NCI-H446 treated with DMSO at 0.1 percent for 48 hours (cell line): ENCODE data around the gene VENTX.
"Not testable (repeated sequence)": the region's sequence is repeated elsewhere in the genome, so short reads cannot be mapped to it uniquely, and the experiment has no call there.

ENCODE experiments used
- DNase-seq: peaks from one replicate; lab custom pipeline; 2025; lab: John Stamatoyannopoulos, UW

Gene VENTX

DNA sequence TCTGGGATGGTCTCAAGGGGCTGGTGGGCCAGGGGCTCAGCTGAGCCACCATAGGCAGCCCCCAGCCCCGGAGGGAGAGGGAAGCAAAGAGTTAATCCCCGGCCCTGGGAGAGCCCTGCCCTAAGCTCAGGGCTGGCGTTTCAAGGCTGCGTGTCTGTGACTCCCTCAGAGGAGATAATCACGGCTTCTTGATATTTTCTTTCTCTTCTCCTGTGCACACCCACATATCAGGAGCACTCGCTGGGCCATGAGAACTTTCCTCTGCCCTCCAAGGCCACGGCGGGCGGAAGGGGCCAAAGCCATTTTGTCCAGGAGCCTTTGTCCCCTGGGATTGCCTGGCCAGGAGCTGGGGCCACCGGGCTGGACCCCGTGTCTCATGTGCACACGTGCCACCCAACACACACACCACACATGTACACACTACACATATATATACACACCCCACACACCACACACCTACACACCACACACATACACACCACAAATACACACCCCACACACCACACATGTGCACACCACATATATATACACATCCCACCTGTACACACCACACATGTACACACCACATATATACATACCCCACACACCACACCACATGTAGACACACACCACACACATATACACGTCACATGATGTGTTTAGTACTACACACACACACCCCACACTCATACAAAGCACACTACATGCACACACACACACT lies 16.9 kb downstream of the VENTX start:
- DNase-seq = no peak

DNA sequence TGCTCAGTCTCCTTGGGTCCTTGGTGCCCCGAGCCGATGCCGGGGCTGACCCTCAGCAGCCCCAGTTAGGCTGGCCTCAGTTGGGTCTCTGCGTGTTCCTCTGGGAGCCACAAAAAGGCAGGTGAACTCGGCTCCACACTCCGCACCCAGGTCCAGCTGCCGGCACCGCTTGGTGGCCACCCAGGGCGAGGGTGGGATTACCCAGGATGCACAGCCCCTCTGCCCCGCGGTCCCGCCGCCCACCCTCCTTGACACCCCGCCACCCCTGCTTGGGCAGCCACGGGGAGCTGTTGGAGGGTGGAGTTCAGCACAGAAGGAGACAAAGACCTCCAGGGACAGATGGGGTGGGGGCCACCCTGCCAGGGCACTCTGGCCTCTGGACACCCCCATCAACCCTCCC lies 17.7 kb downstream of the VENTX start:
- DNase-seq = no peak

DNA sequence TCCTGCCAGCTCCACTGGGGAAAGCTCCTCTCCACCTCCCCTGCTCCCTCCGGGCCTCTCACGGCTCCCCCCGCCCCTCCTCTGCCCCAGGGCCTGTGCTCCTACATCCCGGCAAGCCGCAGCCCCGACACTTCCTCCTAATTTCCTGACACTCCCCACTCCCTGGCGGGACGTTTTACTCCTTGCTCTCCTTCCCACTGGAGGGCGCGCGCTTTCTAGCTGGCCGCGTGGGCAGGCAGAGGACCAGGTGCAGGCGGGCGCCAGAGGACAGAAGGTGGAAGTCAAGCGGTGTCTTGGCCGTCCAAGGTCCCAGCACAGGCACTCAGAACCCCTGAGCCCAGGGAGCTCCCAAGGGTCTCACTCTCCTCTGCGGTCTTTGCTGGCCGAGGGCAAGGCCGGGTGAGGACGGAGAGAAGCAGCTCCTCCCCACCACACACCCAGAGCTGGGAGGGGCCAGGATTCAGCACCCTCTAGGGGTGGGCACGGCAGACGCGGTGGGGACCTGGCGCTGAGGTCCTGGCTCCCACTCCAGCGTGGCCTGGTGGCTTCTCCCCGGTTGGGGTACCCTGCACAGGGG lies 19.9 kb downstream of the VENTX start:
- no peak for DNase-seq

DNA sequence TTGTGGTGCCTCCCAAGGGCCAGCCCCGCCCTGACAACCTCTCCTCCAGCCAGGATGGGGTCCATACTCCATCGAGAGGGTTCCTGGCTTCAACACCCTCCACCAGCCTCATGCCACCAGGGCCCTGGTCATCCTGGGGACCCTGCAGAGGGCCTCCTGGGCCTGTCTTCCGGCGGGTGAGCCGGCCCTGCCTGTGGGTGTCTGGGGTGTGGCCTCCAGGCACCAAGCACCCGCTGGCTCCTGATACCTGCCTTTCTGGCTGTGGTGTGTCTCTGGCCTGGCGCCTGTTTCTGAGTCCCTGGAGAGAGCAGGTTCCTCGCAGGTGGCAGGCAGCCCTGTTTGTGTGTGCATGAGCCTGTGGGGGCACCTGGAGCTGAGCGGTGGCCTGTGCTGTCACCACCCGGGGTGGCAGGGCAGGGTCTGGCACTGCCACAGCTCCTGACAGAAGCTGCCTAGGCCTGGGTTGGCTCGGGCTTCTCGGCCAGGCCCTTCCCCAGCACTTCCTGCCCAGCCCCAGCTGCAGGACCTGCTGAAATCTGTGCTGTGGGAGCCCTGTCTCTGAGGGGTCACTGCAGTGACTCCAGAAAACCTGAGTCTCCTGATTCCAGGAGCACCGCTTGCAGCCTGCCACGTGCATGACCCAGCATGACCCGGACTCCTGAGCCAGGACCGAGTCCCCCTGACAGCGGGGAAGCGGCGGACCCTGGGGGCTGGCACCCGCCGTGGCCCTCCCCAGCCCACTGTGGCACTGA lies 20.6 kb downstream of the VENTX start:
- no peak for DNase-seq

DNA sequence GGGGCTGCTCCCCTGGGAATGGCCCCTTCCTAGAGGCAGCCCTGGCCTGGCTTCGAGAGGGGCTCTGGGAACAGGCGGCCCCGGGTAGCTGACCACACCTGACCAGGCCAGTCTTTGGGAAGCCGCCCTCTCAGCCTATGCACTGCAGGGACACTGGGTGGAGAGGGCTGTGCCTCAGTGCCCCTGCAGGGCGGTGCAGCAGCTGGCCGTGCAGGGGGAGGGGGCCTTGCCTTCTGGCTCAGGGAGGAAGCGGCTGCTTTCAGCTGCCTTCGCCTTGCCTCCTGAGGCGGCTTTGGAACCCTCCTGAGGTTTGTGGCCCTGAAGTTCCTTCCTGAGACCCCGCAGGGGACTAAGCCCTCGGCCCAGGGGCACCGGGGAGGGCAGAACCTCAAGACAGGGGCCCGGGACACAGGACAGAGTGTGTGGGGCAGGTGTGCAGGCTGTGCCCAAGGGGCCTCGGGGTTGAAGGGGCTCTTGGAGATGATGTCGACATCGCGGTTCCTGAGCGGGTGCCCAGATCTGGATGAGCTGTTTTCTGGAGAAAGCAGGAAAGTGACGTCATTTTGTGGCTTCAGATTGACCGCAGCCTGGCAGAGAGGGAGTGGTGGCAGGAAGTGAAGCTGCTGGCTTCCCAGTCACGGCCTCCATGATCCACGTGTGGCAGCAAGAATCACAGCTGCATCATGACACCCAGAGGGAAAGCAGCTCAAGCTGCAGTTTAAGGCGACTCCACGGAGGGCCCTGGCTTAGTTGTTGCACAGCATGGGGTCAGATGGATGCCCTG lies 21.4 kb downstream of the VENTX start:
- DNase-seq = no peak

DNA sequence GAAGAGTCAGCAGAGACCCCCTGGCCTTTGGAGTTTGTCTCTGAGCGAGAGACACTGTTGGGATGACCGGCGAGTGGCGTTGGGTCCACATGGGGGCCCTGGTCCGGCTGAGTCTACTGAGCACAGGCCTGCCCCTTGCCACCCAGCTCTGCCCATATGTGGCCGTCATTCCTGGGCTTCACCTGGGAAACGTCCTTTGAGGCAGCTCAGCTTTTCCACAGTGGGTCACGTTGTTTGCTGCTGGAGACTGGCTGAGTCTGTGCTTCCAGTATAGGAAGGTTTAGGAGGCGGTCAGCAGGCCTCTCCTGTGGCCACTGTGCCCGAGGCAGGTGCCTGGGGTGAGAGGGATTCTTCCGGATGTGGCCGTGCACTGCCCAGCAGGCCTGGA lies 21.9 kb downstream of the VENTX start:
- DNase-seq = no peak

DNA sequence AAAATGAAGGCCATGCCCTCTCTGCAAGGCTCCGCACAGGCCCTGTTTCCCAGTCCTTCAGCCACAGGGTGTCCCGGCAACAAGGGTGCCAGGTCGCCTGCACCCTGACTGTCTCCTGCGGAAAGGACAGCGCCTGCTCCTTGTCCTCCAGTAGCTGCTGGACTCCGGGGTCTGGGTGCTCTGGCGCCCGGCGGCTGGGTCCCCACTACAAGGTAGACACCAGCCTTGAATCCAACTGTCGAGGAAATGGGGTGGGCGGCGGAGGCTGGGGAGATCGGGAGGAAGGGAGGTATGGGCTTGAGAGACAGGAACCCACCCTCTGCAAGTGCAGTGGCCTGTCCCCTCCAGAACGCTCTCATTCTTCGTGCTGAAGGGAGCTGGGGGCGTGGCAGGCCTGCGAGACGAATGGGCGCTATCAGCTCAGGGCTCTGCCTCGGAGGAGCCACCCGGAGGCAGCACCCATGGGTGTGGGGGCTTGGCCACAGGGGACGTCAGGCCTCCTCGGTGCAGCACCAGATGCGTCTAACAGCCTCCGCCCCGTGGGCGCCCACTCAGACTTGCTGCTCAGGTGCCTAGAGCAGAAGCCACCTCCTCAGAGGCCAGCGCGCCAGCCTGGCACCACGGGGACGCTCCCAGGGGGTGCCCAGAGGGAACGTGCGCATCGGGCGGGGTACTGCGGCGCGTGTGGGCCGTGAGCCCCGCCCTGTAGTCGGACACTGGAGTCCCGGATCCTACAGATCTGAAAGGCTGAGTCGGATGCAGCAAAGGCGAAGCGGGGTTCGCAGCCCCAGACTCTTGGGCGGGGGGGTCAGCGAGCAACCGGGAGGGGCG lies 23.5 kb downstream of the VENTX start:
- DNase-seq = no peak

DNA sequence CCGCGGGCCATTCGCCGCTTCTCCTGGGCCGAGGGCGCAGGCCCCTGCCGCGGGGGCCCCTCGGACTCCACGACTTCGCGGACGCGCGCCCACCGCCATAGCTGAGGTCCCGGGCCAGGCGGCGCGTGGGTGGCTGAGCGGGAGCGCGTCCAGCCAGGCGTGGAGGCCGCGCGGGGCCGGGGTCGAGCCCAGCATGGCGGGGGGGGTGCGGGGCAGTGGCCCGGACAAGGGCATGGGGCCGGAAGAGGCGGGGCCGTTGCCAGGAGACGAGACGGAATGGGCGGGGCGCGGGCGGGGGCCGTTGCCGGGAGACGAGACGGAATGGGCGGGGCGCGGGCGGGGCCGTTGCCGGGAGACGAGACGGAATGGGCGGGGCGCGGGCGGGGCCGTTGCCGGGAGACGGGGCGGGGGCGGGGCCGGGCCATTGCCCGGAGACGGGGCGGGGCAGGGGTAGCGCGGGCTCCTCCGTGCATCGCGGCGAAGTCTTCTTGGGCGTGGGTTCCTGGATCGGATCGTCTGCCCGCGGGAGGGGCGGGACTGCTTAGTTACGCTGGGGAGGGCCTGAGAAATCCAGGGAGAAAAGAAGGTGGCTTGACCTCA lies 24.2 kb downstream of the VENTX start:
- DNase-seq = peak; percentile 35

DNA sequence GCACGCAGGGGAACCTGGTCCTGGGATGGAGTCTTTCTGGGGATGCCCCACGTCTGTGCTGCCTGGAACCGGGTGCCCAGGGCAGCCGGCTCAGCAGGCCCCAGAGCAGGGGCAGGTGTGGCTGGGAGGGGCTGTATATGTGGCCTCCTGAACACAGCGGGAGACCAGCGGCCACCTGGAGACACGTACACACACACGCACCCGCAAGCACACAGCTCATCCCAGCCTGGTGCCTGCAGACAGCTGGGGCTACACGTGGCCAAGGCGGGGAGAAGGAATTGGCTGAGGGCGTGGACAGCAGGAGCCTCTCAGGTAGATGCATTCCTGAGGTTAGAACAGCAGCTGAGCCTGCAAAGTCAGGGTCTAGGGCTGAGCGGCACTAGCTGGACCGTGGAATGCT lies 25.0 kb downstream of the VENTX start:
- DNase-seq = no peak

DNA sequence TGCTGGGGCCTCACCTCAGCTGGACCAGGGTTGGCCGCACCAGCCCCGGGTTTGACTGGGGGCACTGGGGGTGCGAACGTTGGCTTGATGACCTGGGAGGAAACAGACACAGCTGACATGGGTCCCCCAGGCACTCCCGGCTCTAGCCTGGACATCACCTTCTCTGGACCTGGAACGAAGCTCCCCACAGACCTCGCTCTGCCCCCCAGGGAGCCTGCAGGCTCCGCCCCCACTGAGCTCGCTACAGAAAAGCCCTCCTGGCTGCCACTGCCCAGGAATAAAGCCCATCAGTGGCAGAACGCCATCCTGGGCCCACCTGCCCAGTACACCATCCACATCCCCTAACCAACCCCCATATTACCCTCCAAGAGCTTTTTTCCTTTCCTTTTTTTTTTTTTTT lies 26.0 kb downstream of the VENTX start:
- no peak for DNase-seq

DNA sequence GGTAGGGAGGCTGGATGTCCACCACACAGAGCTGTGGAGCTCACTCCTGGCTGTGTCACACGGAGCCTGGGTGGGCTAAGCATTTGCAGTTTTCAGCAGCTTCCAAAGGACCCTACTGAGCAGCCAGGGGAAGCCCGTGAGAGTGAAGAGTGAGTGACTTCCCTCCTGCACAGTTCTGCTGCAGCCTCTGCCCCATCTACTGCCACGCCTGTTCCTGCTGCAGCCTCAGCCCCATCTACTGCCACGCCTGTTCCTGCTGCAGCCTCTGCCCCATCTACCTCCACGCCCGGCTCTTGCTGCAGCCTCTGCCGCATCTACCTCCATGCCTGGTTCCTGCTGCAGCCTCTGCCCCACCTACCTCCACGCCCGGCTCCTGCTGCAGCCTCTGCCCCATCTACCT lies 26.8 kb downstream of the VENTX start:
- DNase-seq = no peak

DNA sequence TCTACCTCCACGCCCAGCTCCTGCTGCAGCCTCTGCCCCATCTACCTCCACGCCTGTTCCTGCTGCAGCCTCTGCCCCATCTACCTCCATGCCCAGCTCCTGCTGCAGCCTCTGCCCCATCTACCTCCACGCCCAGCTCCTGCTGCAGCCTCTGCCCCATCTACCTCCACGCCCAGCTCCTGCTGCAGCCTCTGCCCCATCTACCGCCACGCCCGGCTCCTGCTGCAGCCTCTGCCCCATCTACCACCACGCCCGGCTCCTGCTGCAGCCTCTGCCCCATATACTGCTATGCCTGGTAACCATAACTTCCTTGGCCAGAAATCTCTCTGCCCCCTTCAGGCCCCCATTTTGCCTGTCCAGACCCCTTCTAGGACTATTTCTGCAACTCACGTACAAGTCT lies 27.4 kb downstream of the VENTX start:
- DNase-seq = not testable (repeated sequence)

DNA sequence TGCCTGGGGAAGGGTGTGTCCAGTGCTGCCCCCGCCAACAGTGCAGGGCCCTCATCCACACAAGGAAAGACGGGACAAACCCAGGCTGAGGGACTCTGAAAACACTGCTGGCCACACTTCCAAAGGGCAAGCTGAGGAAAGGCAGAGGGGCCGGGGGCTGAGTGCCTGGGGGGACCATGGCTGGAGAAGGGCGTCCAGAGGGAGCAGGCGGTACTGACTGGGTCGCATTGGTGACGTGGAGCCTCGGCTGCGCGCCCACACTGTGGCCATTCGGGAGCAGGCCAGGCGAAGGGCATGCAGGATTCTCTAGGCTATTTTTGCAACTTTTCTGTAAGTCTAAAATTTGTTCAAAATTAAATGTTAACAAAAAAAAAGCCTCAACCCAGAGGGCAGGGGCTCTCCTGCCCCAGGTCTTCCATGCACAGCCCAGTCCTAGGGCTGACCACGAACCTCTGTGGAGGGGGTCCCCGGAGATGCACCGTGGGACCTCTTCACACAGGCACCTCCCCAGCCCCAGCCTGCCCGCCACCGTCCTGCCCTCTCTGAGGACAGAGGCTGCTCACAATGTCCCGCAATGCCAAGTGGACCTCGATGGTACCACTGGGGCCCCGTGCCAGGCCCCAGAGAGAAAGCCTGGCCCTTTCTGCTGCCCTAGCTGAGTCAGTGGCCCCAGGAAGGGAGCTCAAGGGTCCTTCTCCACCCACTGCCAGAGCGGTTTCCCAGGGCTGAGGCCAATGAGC lies 28.6 kb downstream of the VENTX start:
- no peak for DNase-seq

DNA sequence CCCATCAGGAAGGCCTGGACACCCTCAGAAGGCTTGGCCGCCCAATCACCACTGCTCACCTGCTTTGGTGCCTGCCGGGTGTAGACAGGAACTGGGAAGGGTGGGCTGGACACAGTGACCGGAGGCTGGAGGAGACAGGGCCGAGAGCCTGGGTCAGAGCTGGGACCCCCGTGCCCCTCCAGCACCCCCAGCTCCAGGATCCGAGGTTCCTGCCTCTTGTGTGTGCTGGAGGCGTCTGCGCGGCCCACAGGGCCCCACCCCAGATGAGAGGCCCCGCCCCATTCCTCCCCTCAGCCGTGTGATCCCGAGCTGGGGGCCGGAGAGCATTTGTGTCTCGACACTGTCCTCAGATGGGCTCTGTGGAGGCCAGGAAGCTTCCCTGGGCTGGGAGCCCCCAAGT lies 29.6 kb downstream of the VENTX start:
- no peak for DNase-seq

DNA sequence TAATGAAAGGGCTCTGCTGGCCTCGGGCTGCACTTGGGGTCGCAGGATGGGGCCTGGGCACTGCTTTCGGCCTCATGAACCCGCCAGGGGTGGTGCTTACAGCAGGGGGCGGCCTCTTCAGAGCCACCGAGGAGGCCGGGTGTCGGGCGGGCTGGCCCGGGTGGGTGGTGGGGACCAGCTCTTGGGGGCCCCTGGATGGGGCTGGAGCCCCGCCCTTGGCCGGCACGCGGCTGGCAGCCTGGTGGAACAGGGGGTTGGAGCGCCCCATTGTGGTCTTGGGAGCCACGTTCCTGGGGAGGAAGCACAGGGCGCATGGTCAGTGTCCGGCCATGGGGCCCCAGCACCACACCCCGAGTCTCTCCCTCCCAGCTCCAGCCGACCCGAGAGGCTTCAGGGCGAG lies 30.2 kb downstream of the VENTX start:
- no peak for DNase-seq

DNA sequence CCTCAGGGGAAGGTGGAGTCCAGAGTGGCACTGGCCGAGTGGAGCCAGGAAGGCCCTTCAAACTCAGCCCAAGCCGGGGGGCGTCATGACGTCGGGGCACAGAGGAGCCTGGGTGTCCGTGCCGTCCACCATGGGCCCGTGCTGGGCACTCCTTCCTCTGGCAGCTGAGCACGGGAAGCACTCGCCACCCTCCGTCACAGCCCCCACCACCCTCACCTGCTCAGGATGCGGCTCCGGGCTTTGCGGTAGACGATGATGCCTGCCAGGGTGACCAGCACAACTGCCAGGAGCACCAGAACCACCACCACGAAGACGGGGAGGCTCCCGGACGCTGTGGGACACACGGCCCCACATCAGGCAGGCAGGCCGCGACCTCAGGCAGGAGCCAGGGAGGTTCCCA lies 30.9 kb downstream of the VENTX start:
- DNase-seq = no peak

DNA sequence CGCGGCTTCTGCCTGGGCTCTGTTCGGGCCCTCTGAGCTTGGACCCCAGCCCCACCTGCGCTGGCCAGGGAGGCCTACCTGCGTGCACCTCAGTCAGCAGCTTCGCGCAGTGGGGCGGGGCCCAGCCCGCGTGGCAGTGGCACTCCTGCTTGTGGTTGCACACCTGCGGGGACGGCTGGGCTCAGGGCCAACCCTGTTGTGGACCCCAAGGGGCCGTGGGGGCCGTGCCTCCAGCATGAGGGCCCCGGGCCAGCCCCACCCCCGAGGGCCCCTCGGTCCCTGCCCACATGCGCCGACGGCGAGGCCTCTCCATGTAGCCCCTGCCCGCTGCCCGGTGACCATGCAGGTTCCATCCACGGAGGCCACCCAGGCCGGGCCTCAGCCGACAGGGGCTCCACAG lies 31.7 kb downstream of the VENTX start:
- DNase-seq = no peak

DNA sequence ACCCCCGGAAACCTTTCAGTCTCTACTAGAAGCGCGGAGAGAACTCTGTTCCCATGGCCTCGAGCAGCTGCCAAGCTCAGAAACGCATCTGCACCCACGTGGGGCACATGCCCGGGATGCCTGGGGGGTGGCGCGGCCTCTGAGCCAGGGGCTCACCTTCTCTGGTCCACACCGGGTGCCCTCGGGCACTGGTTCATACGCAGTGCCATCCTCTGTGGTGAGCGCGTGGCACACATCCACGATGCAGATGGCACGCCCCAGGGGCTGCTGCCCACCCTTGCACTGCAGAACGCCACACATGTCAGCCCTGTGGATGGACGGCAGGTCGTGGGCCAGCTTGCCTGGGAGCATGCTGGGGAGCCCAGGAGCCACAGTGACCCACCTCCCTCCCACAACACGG lies 32.5 kb downstream of the VENTX start:
- no peak for DNase-seq

DNA sequence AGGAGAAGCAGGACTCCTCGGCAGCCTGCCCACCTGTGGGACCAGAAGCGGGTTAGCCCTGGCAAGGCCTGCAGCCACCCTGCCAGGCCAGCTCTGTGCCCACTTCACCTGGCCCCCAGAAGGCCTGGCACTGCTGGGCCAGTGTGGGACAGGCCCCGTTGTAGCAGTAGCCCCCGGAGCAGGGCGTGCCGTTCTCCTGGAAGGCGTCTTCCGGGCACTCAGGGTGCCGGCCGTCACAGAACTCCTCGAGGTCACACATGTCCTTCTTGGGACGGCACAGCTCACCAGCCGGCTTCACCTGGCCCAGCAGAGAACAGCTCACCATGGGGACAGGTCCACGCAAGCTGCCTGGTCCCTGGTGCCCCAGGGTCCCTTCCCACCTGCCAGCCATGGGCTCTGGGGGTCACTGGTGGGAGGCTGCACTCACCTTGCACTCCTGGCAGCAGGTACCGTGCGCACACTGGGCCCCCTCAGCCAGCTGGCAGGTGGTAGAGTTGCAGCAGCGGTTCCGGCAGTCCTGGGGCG lies 33.2 kb downstream of the VENTX start:
- no peak for DNase-seq

DNA sequence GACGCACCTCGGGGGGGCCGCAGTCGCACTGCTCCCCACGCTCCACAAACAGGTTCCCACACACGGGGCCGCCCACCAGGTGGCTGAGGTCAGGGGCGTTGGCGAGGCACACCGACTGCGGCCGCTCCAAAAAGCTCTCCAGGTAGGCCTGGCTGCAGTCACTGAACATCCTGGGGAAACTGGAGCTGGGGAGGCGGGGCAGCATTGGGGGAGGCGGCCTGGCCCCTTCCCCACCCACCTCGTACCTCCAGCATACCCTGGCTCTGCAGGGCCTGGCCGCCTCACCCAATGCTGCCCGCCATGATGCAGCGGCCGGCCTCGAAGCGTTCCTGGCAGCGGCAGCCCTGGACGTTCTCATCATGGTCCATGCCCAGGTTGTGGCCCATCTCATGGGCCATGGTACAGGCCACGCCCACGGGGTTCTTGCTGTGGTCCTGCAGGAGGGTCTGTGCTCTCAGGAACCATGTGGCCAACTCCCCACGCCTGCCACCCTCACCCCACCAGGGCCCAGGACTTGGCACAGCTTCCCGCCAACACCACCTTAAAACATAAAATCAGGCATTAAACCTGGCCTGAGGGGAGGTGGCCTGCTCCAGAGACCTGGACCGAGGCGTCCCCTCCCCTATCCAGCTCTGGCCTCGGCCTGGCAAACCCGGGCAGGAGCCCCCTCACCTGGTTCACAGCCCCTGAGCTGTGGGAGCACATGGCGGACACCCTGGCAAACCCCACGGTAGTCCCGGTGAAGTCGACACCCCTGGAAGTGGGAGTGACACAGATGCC lies 34.1 kb downstream of the VENTX start:
- no peak for DNase-seq
